ENCODE measurements around the gene SCEL.

GRCh38 chr13:77687799-77688198, 152.3 kb downstream of the SCEL start:
- TF ChIP-seq CTCF (IDR thresholded peaks at IDR 0.05; ENCODE audit: poor library complexity) (no peak), EZH2 (IDR thresholded peaks at IDR 0.05; ENCODE audit: borderline replicate concordance) (no peak), EZH2phosphoT487 (IDR thresholded peaks at IDR 0.05; ENCODE audit: low read depth, severe bottlenecking, unreplicated experiment) (no peak)

All from hepatocyte (in vitro differentiated cells).